Measurements from ENCODE around the gene JPH4.
A peak's percentile ranks its signal among the peaks of the same experiment; 100 is the strongest.

The JPH4 gene

DNA sequence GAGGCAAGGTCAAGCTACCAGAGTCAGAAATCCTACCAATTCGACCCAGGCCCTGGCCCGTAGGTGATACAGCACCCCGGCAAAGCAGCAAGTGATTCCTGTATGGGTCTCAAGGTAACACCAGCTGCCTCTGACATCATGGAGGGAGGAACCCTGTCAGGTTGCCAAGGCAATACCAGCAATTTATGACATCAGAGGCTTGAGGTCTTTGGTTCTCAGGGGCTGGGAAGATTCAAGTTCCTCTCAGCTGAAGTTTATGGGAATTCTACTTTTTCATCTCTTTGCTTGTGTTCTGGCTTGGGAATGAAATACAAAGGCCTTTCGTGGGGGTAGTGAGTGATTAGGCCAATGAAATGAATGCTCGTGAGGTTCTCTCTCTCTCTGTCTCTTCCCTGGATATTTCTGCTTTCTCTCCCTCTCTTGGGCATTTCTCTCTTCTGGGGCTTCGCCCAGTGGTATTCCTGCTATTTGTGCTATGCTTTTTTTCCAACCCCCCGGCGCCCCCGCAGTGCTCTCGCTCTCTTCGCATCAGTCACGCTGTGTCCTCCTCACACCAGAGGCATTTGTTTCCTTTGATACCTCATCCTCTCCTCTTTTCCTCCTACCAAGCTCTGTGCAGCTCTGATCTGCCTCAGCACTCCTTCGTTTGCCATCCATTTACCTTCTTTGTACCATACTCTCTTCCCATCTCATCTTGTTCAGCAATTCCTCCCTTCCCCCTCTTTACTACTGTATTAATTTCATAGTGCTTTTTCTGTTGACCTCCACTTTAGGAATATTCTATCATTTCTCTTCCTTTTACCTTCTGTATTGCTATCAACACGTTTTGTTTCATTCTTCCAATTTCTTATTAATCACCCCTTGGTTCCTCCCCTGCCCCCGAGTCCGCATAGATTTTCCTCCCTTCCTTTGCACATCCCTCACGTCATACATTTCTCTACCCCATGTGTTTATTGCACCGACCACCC lies 30.0 kb downstream of the JPH4 start:
- Histone ChIP-seq H3K36me3 (replicated peaks) (no peaks in the 10 kb centered on the region), H3K4me1 (peaks cover 4% of the 10 kb centered on the region), H3K4me3 (no peak overlapping the region), H3K9me3 (no peaks in the 10 kb centered on the region), H3K27me3 (ENCODE audit: low read depth) (no peaks in the 10 kb centered on the region)
- in situ Hi-C loops (cut with MboI; ENCODE audit: low sequenced_read_pairs): no loop called here
- DNase-seq (ENCODE audit: low spot score in 2 of 2): no peak

DNA sequence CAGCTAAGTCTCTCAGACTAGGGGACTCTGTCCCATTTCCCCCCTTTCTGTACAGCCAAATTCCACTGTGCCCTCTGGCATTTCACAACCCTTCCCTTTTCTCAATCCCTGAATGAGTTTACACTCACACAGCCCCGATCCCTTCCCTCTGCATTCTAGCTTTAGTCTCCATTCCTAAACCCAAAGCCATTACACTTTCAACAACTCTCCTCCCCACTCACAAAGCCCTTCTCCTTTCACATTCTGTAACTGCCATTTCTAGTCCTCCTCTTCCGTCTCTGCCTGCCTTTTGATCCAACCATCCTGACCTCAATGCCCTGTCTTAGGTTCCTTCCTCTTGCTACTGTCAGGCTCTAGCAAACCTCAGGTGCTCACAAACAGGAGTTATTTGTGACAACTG lies 30.7 kb downstream of the JPH4 start:
- no peaks in the 10 kb centered on the region for H3K9me3 ChIP-seq
- H3K4me1 ChIP-seq: peaks cover 4% of the 10 kb centered on the region
- no peak overlapping the region for H3K4me3 ChIP-seq
- DNase-seq (ENCODE audit: low spot score in 2 of 2): no peak
- no peaks in the 10 kb centered on the region for H3K36me3 ChIP-seq (replicated peaks)
- H3K27me3 ChIP-seq (ENCODE audit: low read depth): no peaks in the 10 kb centered on the region
- in situ Hi-C loops (cut with MboI; ENCODE audit: low sequenced_read_pairs): no loop called here

DNA sequence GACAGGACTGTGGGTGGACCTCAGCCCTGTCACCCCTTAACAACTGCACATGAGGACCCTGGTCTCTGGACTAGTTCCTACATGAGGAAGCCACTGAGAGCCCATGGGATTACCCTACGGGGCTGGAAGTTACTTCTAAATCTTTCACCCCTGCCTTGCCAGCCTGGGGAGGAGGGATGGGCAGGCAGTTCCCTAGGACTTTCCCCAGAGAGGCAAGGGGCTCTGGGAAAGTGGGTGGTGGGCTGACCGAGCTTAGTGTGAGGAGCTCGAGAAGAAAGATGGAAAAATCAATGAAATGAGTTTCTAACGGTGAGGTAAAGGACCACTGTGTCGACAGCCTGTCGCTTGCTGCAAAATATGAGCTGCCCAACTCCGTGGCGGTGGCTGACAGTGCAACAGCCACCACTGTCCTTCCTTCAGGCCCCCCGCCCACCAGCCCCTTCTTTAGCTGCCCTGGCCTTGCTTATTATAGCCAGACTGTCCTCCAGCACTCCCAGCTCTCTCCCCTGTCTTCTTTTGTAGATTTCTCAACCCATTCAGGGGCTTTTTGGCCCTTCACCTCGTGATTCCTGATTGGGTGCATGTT lies 32.0 kb downstream of the JPH4 start:
- H3K9me3 ChIP-seq: no peaks in the 10 kb centered on the region
- no peaks in the 10 kb centered on the region for H3K4me1 ChIP-seq
- H3K27me3 ChIP-seq (ENCODE audit: low read depth): no peaks in the 10 kb centered on the region
- H3K36me3 ChIP-seq (replicated peaks): no peaks in the 10 kb centered on the region
- no peak overlapping the region for H3K4me3 ChIP-seq
- no peak for DNase-seq (ENCODE audit: low spot score in 2 of 2)
- in situ Hi-C loops (cut with MboI; ENCODE audit: low sequenced_read_pairs): no loop called here

DNA sequence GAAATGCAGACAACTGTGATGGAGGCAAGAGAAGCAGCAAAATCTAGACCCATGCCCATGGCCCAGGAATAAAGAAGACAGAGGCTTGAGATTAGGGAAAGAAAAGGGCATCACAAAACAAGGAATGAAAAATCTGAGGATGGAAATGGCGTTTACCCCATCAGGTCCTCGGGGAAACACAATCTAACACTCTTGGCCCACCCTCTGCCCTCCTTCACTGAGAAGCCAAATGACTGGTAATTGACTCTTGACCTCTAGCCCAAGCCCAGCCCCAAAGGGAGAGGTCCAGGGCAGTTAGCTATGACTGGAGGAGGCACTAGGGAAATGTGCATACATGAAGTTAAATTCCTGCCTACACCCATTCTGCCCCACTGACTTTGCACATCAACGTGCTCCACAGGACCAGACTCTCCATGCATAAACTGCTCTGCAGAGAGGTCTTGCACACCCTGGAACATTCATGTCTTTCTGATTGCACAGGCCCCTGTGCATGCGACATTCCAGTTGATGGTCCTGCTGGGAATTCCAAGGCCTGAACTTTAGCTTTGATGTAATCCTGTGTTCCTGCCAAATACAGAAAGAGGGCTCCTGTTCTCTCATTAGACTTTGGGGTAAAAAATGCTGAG lies 32.7 kb downstream of the JPH4 start:
- Histone ChIP-seq H3K27me3 (ENCODE audit: low read depth) (no peaks in the 10 kb centered on the region), H3K4me1 (no peaks in the 10 kb centered on the region), H3K36me3 (replicated peaks) (no peaks in the 10 kb centered on the region), H3K9me3 (no peaks in the 10 kb centered on the region), H3K4me3 (no peak overlapping the region)
- DNase-seq (ENCODE audit: low spot score in 2 of 2): no peak
- in situ Hi-C loops (cut with MboI; ENCODE audit: low sequenced_read_pairs): no loop called here

DNA sequence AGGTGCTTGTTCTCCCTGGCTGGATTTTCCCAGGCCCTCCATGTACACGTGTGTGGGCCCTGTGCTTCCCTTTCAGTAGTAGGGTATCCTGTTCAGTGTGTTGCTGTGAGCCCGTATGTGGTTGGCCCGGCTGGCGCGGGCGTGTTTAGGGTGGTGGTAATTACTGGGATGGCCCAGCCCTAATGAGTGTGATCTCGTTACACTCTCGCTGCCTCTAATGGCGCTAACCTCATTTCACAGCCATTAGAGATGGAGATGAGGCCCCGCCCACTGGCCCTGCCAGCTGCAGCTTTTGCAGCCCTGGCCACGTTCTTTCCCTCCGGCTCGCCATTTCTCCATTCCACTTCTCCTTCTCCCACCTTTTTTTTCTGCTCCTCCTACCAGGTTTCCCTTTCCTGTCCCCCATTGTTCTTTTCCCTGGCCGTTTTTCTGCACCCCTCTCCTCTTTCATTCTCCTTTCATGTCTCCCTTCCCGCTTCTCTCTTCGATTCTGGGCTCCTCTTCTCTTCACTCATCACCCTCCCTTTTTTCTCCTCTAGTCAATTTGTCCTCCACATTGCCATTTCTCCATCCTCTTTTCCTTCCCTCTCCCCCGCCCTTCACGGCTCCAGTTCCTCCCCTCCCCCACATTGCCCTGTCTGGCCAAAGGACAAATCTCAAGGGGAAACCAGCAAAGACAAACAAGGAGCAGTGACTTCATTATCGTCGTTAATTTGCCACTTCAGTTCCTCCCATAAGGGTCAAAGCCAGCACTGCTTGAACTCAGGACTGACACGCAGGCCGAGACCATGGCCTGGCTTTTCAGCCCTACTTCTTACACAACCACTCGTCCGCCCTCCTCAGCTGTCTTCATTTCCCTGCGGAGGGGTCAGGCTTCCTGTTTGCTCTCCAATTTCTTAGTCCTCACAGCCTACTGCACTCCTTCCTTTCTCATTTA lies 33.8 kb downstream of the JPH4 start:
- H3K27me3 ChIP-seq (ENCODE audit: low read depth): no peaks in the 10 kb centered on the region
- DNase-seq (ENCODE audit: low spot score in 2 of 2): no peak
- no peaks in the 10 kb centered on the region for H3K9me3 ChIP-seq
- in situ Hi-C loops (cut with MboI; ENCODE audit: low sequenced_read_pairs): no loop called here
- H3K4me3 ChIP-seq: no peak overlapping the region
- H3K36me3 ChIP-seq (replicated peaks): no peaks in the 10 kb centered on the region
- no peaks in the 10 kb centered on the region for H3K4me1 ChIP-seq

DNA sequence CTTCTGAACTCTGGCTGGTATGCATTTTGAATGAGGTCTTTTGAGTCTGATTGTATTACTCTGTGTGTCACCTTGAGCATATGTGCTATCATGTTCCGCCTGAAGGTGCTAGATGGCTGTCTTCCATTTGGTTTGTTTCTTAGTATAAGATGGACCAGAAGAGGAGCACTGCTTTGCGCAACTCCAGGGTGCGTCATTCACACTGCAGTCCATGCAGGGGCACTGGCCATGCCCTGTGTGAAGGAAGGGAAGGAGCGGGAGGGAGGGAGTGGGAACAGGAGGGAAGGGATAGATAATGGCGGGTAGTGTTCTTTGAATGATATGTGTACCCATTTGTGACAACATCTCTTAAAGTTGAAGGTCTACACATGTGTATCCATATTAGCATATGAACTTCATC lies 35.2 kb downstream of the JPH4 start:
- in situ Hi-C loops (cut with MboI; ENCODE audit: low sequenced_read_pairs): no loop called here
- Histone ChIP-seq H3K9me3 (no peaks in the 10 kb centered on the region), H3K4me3 (no peak overlapping the region), H3K36me3 (replicated peaks) (no peaks in the 10 kb centered on the region), H3K4me1 (peaks cover 6% of the 10 kb centered on the region), H3K27me3 (ENCODE audit: low read depth) (no peaks in the 10 kb centered on the region)
- no peak for DNase-seq (ENCODE audit: low spot score in 2 of 2)

DNA sequence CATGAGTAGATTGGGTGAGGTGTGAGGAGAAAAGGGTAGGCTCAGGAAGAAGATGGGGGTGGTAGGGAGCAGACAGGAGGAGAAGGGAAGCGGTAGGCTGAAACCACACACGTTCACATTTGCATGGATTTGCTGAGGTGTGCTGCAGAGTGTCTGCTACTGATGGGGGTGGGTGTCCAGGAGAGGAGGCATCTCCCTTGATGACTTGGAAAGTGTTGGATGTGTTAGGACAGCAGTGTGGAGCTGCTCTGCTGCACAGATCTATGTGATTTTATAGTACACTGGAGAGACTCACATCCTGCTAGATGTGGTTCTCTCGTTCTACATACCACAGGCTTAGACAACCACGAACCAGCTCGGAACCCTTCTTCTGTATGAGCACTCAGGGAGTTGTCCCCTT lies 36.3 kb downstream of the JPH4 start:
- peaks cover 6% of the 10 kb centered on the region for H3K4me1 ChIP-seq
- in situ Hi-C loops (cut with MboI; ENCODE audit: low sequenced_read_pairs): no loop called here
- no peak for DNase-seq (ENCODE audit: low spot score in 2 of 2)
- no peaks in the 10 kb centered on the region for H3K9me3 ChIP-seq
- no peaks in the 10 kb centered on the region for H3K27me3 ChIP-seq (ENCODE audit: low read depth)
- no peaks in the 10 kb centered on the region for H3K36me3 ChIP-seq (replicated peaks)
- H3K4me3 ChIP-seq: no peak overlapping the region

DNA sequence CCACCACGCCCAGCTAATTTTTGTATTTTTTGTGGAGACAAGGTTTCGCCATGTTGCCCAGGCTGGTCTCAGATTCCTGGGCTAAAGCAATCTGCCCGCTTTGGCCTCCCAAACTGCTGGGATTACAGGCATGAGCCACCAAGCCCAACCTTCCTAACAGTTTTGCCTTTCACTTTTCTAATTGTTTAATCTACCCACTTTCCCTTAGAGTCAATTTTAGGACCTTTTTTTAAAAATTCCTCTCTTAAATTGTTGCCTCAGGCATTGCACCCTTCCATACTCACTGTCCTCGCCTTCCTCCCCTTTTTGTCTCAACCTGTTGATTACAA lies 38.5 kb downstream of the JPH4 start:
- H3K27me3 ChIP-seq (ENCODE audit: low read depth): no peaks in the 10 kb centered on the region
- H3K9me3 ChIP-seq: no peaks in the 10 kb centered on the region
- H3K4me3 ChIP-seq: no peak overlapping the region
- in situ Hi-C loops (cut with MboI; ENCODE audit: low sequenced_read_pairs): no loop called here
- H3K4me1 ChIP-seq: peaks cover 6% of the 10 kb centered on the region
- no peak for DNase-seq (ENCODE audit: low spot score in 2 of 2)
- no peaks in the 10 kb centered on the region for H3K36me3 ChIP-seq (replicated peaks)

DNA sequence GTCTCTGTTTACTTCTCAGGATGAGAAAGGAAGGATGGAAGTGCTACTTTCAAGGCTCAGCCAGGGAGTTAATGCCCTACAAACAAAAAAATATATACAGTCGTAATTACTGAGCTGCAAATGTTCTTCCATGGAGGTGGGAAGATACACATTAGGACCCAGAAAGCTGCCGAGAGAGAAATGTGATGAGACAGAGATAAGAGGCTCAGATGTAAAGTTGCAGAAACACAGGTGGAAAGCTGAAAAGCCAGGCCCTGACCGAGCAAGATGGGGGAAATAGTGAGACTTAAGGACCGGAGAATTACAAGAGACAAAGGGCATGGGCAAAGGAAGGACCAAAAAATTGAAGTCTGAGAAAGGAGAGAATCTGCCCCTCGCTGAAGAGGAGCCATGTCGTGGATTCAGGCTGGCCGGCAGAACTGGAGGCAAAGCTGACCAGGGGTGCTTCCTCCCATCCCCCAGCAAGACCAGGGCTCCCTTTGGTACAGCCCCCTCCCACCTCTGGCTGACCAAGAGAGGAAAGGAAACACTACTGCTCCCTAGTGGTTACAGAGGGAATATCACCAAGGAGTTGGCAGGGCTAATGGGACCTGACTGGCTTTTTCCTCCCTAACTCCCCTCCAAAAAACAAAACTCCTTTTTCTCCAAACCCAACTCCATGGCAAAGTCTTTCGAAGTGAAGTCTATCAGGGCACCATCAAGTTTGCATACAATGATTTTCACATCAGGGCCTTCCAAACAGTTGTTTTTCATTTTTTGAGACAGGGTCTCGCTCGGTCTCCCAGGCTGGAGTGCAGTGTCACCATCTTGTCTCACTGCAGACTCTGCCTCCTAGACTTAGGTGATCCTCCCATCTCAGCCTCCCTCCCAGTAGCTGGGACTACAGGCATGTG lies 39.1 kb downstream of the JPH4 start:
- Histone ChIP-seq H3K36me3 (replicated peaks) (no peaks in the 10 kb centered on the region), H3K27me3 (ENCODE audit: low read depth) (no peaks in the 10 kb centered on the region), H3K9me3 (no peaks in the 10 kb centered on the region), H3K4me3 (no peak overlapping the region), H3K4me1 (peaks cover 6% of the 10 kb centered on the region)
- DNase-seq (ENCODE audit: low spot score in 2 of 2): peak; percentile 34 to 71
- in situ Hi-C loops (cut with MboI; ENCODE audit: low sequenced_read_pairs): no loop called here

DNA sequence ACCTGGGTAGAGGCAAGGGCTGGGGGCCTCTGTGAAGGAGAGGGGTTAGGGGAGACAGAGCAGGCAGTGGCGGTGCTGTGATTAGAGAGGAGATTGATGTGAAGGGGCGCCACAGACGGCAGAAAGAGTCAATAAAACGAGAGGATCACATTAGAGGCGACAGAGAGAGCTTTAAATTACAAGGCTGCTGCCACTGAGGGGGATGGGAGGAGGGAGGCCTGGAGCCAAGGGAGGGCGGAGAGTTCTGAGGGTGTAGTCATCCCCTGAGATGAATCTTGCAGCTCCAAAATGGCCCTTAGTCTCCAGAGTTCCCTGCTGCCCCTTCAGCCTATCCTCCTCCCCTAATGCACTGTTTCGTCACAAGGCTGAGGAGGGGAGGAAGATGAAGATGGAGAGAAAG lies 39.8 kb downstream of the JPH4 start:
- no peaks in the 10 kb centered on the region for H3K36me3 ChIP-seq (replicated peaks)
- H3K27me3 ChIP-seq (ENCODE audit: low read depth): no peaks in the 10 kb centered on the region
- no peak overlapping the region for H3K4me3 ChIP-seq
- no peaks in the 10 kb centered on the region for H3K9me3 ChIP-seq
- in situ Hi-C loops (cut with MboI; ENCODE audit: low sequenced_read_pairs): no loop called here
- no peak for DNase-seq (ENCODE audit: low spot score in 2 of 2)
- H3K4me1 ChIP-seq: peaks cover 6% of the 10 kb centered on the region

DNA sequence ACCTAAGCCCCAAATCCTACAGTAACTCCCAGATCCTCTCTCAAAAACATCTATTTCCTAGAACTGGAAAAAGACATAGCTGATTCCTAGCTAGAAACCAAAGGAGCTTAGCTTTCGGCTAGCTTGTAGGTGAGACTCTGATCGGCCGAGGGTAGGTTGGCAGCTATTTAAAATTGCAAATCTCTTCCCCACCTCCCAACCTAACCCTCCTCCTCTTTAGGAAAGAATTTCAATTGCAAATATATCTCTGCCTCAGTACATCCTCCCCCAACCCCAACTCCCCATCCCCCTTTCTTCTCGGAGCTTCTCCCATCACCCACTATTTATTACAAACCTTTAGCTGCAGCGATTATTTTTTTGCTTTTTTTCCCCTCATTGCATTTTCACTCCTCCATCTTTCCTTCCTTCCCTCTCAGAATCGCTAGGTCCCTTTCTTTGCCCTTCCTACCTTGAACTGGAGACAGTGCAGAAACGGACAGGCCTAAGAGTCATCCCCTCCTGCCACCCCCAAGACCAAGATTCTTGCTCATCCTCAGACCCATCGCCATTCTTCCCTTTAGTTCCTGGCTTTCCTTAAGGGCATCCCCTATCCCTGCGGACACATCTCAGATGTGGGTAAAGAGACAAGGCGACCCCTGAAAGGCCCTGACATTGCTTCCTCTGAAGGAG lies 40.4 kb downstream of the JPH4 start:
- in situ Hi-C loops (cut with MboI; ENCODE audit: low sequenced_read_pairs): no loop called here
- Histone ChIP-seq H3K9me3 (no peaks in the 10 kb centered on the region), H3K4me3 (no peak overlapping the region), H3K36me3 (replicated peaks) (no peaks in the 10 kb centered on the region), H3K27me3 (ENCODE audit: low read depth) (no peaks in the 10 kb centered on the region), H3K4me1 (peaks cover 6% of the 10 kb centered on the region)
- DNase-seq (ENCODE audit: low spot score in 2 of 2): no peak

DNA sequence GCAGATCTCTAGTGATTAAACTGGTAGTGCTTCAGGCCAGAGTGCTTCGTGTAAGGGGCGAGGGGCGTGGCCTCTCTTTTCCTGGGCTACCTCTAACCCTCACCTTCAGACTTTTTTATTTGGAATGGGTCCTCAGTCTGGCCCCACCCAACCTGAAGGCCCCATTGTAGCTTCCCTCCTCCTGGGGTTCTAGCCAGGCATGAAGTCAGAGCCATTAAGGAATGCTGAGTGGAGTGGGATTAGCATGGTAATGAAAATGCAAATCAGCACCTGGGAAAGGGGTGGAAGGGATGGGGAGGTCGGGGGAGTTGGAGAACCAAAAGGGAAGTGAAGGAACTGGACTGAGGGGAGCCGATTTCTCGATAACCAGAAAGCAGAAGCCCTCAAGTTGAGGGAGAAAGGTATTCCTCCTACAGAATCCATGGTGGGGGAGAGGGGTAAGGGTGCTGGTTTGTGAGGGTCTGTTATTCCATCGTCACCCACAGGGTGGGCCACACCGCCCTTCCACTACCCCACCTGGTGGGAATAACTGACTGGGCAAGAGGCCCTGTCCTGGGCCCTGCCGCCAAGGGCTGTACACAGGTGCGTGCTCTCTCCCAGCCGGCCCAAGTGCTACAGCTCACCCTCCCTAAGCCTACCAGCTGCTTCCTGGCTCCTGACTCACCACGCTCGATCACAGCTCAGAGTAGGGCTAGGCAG lies 41.1 kb downstream of the JPH4 start:
- Histone ChIP-seq H3K4me3 (no peak overlapping the region), H3K4me1 (peaks cover 6% of the 10 kb centered on the region), H3K27me3 (ENCODE audit: low read depth) (no peaks in the 10 kb centered on the region), H3K9me3 (no peaks in the 10 kb centered on the region), H3K36me3 (replicated peaks) (no peaks in the 10 kb centered on the region)
- in situ Hi-C loops (cut with MboI; ENCODE audit: low sequenced_read_pairs): no loop called here
- no peak for DNase-seq (ENCODE audit: low spot score in 2 of 2)

All from HAP-1 (cell line).